HG03095 (cell line): ENCODE measurements around the gene ATRNL1.

Source experiments
- ATAC-seq: cut with Tn5 transposase; IDR thresholded peaks from one replicate; pipeline ENCODE4 v1.9.1; 2021; ENCODE audit warnings: moderate library complexity; ENCODE audit not compliant: unreplicated experiment

Gene ATRNL1

DNA sequence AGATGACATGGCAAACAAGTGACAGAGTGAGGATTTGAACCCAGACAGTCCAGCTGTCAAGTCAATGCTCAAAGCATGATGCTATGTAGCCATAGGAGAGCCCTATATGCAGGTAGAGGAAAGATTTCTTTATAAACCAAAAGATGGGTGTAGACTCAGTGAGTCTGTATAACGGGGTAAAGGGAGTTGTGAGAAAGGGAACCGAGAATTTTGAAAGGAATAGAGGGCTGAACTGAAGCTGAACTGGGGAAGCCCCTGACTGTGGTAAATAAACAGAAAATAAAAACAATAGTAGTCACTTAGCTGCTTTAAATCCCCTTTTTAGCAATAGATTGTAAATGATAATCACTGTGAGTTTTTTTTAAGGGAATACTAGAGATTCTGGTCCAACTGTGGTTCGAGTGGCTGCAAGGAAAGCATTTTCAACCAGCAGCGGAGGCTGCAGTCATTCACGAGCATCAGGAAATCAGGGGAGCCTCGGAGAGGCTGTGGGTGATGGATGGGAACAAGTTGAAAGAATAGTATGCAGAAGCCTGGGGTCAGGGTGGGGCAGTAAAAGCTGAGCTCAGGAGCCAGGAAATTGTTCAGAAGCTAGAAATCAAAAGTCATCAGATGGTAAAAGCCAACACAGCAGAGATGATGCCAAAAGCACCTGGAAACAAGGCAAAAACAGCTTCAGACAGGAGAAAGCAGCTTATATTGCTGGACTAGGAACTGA is 786.4 kb downstream of the ATRNL1 start:
- peak; percentile 86 for ATAC-seq

DNA sequence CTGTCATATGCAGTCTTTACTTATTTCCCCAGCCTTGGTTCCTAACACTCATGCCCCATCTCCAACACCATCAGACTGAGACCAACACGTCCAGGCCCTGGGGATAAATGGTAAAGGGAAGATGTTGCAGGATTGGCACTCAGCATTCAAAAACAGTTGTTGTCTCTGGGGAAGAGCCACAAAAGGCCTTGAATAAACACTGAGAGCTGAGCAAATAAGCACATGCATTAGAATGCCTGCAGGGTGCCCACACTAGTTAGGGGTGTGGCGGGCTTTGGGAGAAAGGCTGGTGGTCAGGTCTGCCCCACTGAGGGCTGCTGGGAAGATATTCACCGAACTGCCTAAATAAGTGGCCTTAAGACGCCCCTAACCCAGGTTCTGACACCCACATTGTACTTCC is 788.9 kb downstream of the ATRNL1 start:
- no peak for ATAC-seq

DNA sequence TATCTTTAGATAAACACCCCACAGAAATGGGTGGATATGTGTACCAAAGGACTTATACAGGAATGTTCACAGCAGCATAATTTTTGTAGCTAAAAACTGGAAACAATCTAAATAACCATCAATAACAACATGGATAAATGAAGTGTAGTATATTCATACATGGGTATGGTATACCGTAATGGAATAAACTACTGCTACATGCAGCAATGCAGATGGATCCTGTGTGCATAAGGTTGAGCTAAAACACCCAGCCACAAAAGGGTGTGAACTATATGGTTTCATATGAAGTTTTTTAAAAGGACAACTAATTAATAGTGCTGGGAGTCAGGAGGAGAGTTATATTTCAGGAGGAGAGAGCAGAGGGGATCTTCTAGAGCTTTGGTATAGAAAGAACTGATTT is 790.2 kb downstream of the ATRNL1 start:
- ATAC-seq, result no peak

DNA sequence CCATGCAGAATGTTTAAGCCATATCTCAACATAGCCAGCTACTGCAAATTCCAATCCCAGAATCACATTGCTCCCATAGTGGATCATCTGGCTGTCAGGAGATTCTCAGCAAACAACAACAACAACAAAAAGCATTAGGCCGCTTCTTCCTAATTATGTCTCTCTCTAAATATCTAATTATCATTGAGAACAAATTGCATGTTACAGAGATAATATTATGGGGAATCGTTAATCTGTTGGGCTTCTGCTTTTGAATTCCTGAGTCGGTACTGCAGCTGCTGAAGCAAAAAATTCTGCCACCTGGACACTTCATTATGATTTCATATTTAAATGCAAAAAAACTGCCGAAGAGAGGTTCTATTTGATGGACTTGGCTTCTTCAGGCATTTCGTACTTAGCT is 791.2 kb downstream of the ATRNL1 start:
- ATAC-seq, result no peak

DNA sequence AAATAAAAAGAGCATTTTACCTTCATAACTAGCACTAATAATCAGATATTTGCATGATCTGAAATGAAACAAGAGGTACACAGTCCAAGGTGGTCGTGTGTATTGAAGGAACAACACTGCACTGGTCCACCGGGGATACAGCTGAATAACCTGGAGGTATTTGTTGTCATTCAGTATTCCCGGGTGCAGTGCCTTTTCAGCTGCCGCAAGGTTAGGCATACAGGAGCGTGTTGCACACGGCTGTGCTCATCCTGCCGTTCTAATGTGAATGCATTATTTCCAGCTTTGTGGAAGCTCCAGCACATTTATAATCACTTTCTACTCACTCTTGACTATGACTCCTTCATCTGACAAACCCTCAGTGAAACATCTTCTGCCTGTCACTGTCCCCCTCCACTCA is 802.0 kb downstream of the ATRNL1 start:
- no peak for ATAC-seq

DNA sequence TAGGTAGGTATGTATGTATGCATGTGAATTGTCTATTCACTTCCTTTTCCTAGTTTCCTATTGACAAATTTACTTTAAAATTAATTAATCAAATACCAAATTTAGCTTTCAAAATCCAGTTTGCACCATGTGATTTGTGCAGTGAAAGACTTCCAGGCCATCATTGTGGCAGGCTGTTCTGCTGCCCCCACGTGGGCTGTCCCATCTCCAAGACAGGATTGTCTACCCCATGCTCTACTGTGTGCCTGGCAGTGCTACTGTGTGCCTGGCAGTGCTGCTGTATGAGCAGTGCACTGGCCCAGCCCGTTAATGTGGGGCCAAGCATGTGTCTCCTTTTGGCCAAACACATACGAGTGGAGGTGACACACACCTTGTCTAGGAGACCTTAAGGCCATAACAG is 805.1 kb downstream of the ATRNL1 start:
- no peak for ATAC-seq

DNA sequence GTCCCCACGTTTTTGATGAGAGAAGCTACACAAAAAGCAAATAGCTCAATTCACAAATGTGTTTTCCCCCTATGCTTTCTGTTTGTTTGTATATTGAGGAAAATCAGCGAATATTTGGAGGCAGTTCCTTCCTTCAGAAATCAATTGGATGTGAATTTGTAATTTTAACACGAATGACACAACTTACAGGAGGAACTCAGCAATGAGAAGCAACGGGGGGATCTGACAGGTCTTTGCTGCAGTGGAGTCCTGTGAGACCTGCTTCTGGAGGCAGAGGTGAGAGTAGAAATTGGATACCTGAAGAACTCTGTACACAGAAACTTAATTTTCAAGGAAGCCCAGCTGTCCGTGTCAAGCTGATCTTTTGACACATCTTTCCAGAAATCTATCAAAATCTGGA is 809.4 kb downstream of the ATRNL1 start:
- no peak for ATAC-seq

DNA sequence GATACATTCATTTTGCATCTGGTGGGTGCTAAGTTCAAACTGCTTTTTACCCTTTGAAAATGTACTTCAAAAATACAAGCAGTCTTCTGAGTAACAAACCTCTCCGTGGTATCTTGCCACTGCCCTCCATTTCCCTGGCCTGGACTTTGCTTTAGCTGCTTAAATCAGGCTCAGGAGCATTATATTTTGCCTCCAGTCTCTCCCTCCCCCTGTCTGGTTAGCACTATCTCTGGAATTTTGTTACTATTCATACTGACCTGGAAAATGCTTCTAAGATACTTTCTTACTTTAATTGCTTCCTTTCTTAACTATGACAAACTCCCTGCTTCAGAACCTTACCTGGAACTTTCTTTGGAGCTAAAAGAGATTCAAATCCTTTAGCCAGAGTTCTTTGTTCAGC is 810.0 kb downstream of the ATRNL1 start:
- no peak for ATAC-seq

DNA sequence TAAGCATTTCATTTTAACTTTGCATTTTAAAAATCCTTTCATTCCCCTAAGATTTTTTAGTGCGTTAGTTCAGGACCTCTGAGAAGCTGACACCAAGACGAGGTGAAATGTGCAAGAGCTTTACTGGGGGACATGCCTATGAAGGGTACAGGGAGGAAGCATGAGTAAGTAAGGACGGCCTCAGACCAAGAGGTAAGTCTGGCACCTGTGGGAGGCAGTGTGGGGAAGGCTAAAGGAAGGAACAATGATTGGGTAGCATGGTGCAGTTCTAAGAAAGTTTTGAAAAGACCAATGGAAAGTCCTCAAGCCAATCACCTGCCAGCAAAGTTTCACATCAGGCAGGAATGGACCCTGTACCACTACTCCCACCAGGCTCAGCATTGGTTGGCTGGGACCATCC is 810.7 kb downstream of the ATRNL1 start:
- ATAC-seq, result no peak

DNA sequence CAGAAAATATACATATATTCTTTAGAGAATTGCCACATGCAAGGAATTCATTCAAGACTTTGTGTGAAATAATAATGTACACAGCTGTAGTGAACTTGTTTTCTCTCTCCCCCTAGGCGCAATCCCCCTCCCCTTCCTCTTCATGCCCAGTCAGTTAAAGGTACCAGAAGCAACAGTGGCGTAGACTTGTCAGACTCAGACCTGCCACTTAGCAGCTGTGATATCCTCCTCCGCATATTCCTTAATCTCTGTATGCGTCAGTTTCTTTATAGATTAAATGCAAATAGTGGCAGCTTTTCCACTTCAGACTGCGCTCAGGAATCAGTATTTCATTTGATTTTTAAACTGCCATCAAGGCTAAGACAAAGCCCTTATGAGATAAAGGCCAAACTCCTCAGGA is 815.9 kb downstream of the ATRNL1 start:
- no peak for ATAC-seq

DNA sequence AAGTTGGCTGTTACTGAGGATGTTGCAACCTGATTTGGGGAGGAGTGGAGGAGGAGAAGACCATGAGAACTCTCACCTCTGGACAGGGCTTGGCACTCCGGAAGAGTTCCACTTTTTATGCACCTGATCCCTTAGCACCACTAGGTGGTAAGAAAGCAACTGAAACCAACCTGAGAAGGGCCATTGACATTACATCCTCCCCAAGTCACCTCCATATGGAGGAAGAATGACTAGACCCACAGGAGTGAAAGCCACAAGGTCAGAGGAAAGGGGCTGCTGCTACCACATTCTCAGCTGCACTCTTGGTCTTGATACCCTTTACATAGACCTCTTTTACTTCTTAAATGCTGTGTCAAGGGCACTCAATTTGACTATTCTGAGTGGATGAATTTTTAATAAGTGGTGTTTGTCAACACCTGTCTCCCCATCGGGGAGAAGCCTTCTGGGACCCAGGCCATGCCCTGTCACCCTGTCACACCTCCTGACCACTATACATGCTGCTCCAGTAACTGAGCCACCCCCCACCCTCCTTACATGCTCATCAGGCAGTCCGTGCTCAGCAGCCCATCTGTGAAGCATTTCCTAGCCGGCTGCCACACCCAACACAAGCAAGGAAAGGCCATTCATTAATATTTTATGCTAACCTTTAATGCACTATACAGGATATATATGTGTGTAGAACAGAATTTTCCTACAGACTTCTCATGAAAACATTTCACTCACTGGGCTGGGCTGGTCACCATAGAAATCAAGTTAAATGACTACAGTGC is 817.0 kb downstream of the ATRNL1 start:
- no peak for ATAC-seq

DNA sequence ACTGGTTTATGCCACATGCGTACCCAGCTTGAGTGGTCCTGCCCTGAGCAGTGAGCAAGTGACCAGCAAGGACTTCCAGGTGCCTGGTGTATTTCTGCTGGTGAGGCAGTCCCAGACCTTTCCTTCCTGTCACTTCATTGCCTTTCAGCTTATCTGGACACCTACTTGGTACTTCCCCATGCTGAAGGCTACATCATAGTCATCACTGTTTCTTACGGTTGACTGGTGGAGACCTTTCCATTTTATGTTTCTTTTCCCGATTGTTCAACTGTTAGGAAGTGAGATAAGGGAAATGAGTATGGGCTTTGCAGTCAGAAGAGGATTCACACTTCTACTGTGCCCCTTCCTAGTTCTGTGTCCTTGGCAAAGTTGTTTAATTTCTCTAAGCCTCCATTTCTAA is 821.3 kb downstream of the ATRNL1 start:
- no peak for ATAC-seq

DNA sequence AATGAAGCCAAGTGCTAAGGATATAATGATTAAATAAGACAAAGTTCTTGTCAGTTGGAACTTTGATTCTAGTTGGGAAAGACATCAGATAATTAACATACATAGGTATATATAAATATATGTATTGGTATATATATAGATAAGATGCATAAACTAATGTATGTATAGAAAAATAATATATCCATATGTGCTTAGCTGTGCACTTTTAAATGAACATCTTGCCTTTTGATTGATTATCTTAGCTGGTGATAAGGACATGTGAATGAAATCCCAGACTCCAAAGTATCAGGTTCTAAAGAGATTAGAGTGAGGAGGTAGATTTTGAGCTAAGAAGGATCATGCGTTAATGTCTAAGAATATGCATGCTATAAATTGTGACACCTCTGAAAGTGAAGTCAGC is 822.3 kb downstream of the ATRNL1 start:
- no peak for ATAC-seq

DNA sequence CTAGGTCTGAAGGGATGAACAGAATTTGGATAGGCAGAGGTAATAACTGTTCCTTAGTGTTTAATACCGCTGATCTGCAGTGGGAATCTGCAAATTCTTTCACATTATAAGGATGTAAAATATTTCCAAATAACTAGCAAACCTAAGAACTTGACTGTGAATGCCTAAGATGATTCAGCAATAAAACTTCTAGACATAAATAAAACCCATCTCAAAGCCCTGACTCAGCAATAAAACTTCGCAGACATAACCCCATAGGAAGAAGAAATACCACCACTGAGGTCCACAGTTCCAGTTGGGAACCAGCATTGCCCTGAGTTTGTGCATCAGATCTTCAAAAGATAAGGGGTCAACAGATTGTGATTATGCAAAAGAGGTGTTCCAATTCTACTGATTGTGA is 825.6 kb downstream of the ATRNL1 start:
- no peak for ATAC-seq

DNA sequence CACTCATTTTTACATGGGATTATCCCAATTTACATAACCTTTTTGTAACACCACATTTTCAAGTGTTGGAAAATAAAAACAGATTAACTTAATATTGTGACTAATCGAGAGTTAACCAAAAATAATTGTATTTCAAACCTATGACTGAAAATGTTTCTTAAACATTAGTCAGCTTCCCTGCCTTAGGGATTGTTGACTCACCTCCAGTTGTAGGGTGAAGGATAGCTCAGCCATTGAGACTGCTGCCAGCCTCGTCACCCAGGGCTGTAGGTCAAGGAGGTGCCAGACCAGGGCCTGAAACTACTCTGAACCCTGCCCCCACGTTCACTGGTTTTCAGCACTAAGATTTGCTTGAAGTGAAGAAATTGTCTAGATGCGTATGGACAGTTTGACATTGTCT is 828.6 kb downstream of the ATRNL1 start:
- no peak for ATAC-seq

DNA sequence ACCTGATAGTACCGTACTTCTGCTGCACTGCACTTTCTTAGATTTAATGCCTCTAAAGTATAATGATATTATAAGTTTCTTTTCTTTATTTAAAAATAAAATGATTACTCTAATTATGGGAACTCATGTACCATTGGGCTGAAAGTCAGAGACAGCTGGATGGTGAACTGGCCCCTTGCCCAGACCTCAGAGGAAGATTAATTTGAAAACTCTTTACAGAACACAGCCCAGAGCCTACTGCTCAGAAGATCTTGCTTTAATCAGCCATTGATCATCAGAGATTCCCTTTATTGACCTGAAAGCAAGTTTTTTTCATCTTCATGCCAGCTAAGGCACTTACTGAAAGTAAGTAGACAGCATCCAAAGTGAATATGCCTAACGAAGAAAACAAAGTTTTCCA is 838.1 kb downstream of the ATRNL1 start:
- no peak for ATAC-seq

DNA sequence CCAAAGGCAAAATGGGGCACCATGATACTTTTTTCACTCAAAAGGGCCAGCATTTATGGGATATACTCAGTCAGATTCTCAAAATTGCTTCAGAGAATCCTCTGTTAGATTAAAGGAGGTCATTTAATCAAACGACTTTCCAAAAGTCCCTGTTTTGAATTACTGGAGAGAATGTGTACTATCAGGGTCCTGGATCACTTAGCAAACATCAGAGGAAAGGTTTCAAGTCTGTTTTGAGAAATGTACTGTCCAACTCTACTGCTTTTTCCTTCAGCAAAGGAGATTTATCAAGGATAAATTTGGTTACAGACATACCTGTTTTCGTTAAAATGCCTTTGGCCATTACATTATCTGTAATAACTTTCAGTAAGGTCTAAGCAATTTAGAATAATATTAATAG is 838.9 kb downstream of the ATRNL1 start:
- ATAC-seq, result no peak

DNA sequence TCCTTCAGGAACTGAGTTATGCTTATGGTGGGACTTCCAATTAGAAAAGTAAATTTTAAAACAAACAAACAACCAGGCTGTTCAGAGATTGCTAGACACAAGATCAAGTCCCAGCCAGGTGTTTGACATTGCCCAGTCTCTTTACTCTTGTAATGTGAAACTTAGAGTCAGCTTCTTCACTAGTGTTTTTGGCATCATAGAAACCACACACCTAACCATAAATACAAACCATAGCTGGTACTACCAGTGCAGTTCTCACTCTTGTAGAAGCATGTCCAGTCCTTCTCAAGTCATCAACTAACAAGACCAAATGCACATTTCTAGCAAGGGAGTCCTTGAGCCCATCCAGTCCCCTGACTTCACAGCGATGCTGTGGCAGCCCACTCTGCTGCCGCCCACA is 839.9 kb downstream of the ATRNL1 start:
- ATAC-seq, result no peak

DNA sequence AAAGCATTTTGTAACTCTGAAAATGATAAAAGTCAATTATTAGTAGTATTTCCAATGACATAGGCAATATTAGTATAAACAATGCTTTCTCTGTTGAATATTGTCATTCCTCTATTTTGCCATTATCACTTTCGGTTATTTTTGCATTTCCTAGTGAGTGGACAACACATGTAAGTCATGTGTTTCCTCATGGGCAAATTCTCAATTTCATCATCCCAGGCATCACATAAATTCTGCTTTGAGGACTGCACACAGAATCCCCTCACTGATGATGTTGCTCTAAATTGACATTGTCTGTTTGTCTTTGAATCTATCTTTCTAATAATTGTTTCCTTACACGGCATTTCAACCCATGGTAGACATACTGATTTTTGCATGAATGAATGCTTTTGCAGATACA is 842.6 kb downstream of the ATRNL1 start:
- no peak for ATAC-seq

DNA sequence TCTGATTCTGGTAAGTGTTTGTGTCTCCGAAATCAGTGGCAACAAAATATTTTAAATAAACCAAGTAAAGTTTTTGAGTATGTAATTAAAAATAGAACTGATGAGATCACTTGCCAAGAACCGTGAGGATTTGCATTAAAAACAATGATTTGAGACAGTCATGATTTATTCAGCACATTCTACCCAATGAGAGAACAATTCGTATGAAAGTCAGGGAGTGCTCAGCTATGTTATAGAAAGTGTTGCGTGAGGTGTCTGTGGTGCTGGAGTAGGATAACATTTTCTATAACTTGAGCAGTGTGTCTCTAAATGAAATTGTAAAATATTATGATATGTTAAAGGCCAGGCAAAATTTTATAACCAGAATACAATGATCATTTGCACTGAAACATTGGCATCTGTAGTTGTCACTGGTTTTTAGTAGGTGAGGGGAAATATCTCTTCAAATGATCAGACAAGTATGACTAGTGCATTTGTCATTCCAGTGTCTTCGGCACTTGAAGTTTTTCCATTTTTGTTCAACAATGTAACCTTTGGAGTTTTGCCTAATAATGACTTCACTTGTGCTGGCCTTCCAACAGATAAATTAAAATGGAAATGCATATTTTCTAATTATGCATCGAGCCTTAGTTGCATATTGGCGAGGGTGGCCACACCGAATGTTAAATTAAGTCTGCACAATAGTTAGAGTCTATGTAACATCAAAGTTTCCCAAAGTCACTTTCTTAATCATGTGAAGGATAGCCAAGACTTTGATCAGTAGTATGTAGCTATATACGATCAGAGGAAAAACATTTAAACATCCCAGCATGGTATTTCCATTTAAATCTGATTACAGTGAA is 844.0 kb downstream of the ATRNL1 start:
- ATAC-seq, result no peak

DNA sequence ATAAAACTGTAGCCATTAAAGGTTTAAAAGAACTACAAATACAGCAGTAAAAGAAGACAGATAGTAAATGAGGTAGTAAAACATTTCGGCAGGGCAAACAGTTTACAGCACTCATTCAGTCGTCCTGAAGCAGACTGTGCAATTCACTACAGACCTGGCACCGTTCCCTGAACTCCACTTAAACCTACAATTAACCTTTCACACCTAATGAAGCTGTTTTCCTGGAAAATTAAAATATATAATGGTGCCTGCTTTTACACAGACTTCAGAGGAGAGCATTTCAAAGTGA is 844.5 kb downstream of the ATRNL1 start:
- no peak for ATAC-seq
